ENCODE measurements around the gene CD2BP2. TPM values are rescaled to one million over a fixed set of nuclear protein-coding genes. Genes with fewer than 3 reads are reported as not detected.
"Not testable (repeated sequence)": the region's sequence is repeated elsewhere in the genome, so short reads cannot be mapped to it uniquely, and the experiment has no call there.

CD2BP2 gene
- polyA plus RNA-seq (2013, experiment 1 of 4) = 60.2 TPM
- 64.8 TPM for polyA plus RNA-seq (2013, experiment 2 of 4)
- 36.5 TPM for polyA plus RNA-seq (2013, experiment 3 of 4)
- 40.4 TPM for polyA plus RNA-seq (2013, experiment 4 of 4)

- WGBS, 2 experiments = 0% methylated on average over 45 of the region's 45 CpGs
- no peaks in the 10 kb centered on the region for H3K4me1 ChIP-seq (ENCODE audit: control insufficient read depth, insufficient read depth, low read length)
- peaks cover 32% of the 10 kb centered on the region for H3K36me3 ChIP-seq (ENCODE audit: control insufficient read depth, insufficient read depth, low read length)
These were observed at the start of gene CD2BP2 for GRCh38 chr16:30355144-30355953. Gene CD2BP2, minus strand, starts transcription at chr16:30355308. Its CDS starts 627 bp downstream, at chr16:30354681.

GRCh38 chr16:30401768-30402425 is 46.8 kb upstream of the CD2BP2 start:
- WGBS, 2 experiments = 90% methylated on average over 8 of the region's 8 CpGs
- Histone ChIP-seq H3K4me1 (ENCODE audit: control insufficient read depth, insufficient read depth, low read length) (peaks cover 27% of the 10 kb centered on the region), H3K36me3 (ENCODE audit: control insufficient read depth, insufficient read depth, low read length) (peaks cover 14% of the 10 kb centered on the region), H3K27ac (ENCODE audit: insufficient read depth, low read depth, low read length, poor library complexity, severe bottlenecking) (no peak overlapping the region), H3K9me3 (ENCODE audit: control insufficient read depth, low read length) (no peaks in the 10 kb centered on the region), H3K4me3 (ENCODE audit: insufficient read depth, low read depth, low read length) (no peak overlapping the region), H3K27me3 (ENCODE audit: control insufficient read depth, insufficient read depth, low read length, poor library complexity, severe bottlenecking) (no peaks in the 10 kb centered on the region)

More at GRCh38 chr16:30355144-30355953, at the start of gene CD2BP2:
- H3K4me3 ChIP-seq (ENCODE audit: insufficient read depth, low read depth, low read length) = peak within 1 kb of the TSS; percentile 97
- no peaks in the 10 kb centered on the region for H3K27me3 ChIP-seq (ENCODE audit: control insufficient read depth, insufficient read depth, low read length, poor library complexity, severe bottlenecking)
- peak within 1 kb of the TSS; percentile 99 for H3K27ac ChIP-seq (ENCODE audit: insufficient read depth, low read depth, low read length, poor library complexity, severe bottlenecking)
- H3K9me3 ChIP-seq (ENCODE audit: control insufficient read depth, low read length) = no peaks in the 10 kb centered on the region

GRCh38 chr16:30399435-30400186 is 44.5 kb upstream of the CD2BP2 start:
- peaks cover 33% of the 10 kb centered on the region for H3K4me1 ChIP-seq (ENCODE audit: control insufficient read depth, insufficient read depth, low read length)
- peak overlapping the region; percentile 99 for H3K27ac ChIP-seq (ENCODE audit: insufficient read depth, low read depth, low read length, poor library complexity, severe bottlenecking)
- WGBS, 2 experiments = 23 to 25% methylated on average over 12 of the region's 12 CpGs
- H3K27me3 ChIP-seq (ENCODE audit: control insufficient read depth, insufficient read depth, low read length, poor library complexity, severe bottlenecking) = no peaks in the 10 kb centered on the region
- H3K36me3 ChIP-seq (ENCODE audit: control insufficient read depth, insufficient read depth, low read length) = peaks cover 14% of the 10 kb centered on the region
- H3K4me3 ChIP-seq (ENCODE audit: insufficient read depth, low read depth, low read length) = peak overlapping the region; percentile 35
- H3K9me3 ChIP-seq (ENCODE audit: control insufficient read depth, low read length) = no peaks in the 10 kb centered on the region

- Histone ChIP-seq H3K27ac (ENCODE audit: insufficient read depth, low read depth, low read length, poor library complexity, severe bottlenecking) (peak overlapping the region; percentile 32), H3K27me3 (ENCODE audit: control insufficient read depth, insufficient read depth, low read length, poor library complexity, severe bottlenecking) (no peaks in the 10 kb centered on the region), H3K4me3 (ENCODE audit: insufficient read depth, low read depth, low read length) (peak overlapping the region; percentile 35), H3K36me3 (ENCODE audit: control insufficient read depth, insufficient read depth, low read length) (peaks cover 14% of the 10 kb centered on the region), H3K4me1 (ENCODE audit: control insufficient read depth, insufficient read depth, low read length) (peaks cover 33% of the 10 kb centered on the region), H3K9me3 (ENCODE audit: control insufficient read depth, low read length) (no peaks in the 10 kb centered on the region)
- WGBS, 2 experiments = 89% methylated on average over 23 of the region's 23 CpGs
These were observed 43.7 kb upstream of the CD2BP2 start for GRCh38 chr16:30398661-30399434.

DNA sequence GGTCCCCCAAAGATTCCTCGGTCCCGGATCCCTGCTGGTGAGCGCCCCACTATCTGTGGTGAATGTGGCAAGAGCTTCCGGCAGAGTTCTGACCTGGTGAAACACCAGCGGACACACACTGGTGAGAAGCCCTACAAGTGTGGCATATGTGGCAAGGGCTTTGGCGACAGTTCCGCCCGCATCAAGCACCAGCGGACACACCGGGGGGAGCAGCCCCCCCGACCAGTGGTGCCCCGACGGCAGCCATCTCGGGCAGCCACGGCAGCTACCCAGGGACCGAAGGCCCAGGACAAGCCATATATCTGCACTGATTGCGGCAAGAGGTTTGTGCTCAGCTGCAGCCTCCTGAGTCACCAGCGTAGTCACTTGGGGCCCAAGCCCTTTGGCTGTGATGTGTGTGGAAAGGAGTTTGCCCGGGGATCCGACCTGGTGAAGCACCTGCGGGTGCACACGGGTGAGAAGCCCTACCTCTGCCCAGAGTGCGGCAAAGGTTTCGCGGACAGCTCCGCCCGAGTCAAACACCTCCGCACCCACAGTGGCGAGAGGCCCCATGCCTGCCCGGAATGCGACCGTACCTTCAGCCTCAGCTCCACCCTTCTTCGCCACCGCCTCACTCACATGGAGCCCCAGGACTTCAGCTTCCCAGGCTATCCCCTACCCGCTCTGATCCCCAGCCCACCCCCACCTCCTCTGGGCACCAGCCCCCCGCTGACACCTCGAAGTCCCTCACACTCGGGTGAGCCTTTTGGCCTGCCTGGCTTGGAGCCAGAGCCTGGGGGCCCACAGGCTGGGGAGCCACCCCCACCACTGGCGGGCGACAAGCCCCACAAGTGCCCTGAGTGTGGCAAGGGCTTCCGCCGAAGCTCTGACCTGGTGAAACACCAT is 42.9 kb upstream of the CD2BP2 start:
- Histone ChIP-seq H3K36me3 (ENCODE audit: control insufficient read depth, insufficient read depth, low read length) (peaks cover 14% of the 10 kb centered on the region), H3K27ac (ENCODE audit: insufficient read depth, low read depth, low read length, poor library complexity, severe bottlenecking) (no peak overlapping the region), H3K4me1 (ENCODE audit: control insufficient read depth, insufficient read depth, low read length) (peaks cover 37% of the 10 kb centered on the region), H3K27me3 (ENCODE audit: control insufficient read depth, insufficient read depth, low read length, poor library complexity, severe bottlenecking) (no peaks in the 10 kb centered on the region), H3K4me3 (ENCODE audit: insufficient read depth, low read depth, low read length) (no peak overlapping the region), H3K9me3 (ENCODE audit: control insufficient read depth, low read length) (no peaks in the 10 kb centered on the region)
- WGBS, 2 experiments = 95% methylated on average over 42 of the region's 42 CpGs

GRCh38 chr16:30397056-30397455 is 41.9 kb upstream of the CD2BP2 start:
- Histone ChIP-seq H3K27me3 (ENCODE audit: control insufficient read depth, insufficient read depth, low read length, poor library complexity, severe bottlenecking) (no peaks in the 10 kb centered on the region), H3K27ac (ENCODE audit: insufficient read depth, low read depth, low read length, poor library complexity, severe bottlenecking) (no peak overlapping the region), H3K4me3 (ENCODE audit: insufficient read depth, low read depth, low read length) (no peak overlapping the region), H3K4me1 (ENCODE audit: control insufficient read depth, insufficient read depth, low read length) (peaks cover 37% of the 10 kb centered on the region), H3K9me3 (ENCODE audit: control insufficient read depth, low read length) (no peaks in the 10 kb centered on the region), H3K36me3 (ENCODE audit: control insufficient read depth, insufficient read depth, low read length) (peaks cover 14% of the 10 kb centered on the region)
- WGBS, 2 experiments = 91 to 95% methylated on average over 4 of the region's 4 CpGs

DNA sequence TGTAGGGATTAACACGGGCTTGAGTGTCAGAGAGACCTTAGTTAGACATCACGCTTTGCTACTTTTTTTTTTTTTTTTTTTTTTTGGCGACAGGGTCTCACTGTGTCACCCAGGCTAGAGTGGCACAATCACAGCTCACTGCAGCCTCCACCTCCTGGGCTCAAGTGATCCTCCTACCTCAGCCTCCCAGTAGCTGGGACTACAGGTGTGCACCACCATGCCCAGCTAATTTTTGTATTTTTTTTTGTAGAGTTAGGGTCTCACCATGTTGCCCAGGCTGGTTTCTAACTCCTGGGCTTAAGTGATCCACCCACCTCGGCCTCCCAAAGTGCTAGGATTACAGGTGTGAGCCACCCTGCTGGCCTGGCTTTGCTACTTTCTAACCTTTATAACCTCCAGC is 41.5 kb upstream of the CD2BP2 start:
- not testable (repeated sequence) for H3K9me3 ChIP-seq (ENCODE audit: control insufficient read depth, low read length); H3K27ac ChIP-seq (ENCODE audit: insufficient read depth, low read depth, low read length, poor library complexity, severe bottlenecking); H3K27me3 ChIP-seq (ENCODE audit: control insufficient read depth, insufficient read depth, low read length, poor library complexity, severe bottlenecking)
- H3K36me3 ChIP-seq (ENCODE audit: control insufficient read depth, insufficient read depth, low read length) = peaks cover 14% of the 10 kb centered on the region
- peak overlapping the region; percentile 96 for H3K4me3 ChIP-seq (ENCODE audit: insufficient read depth, low read depth, low read length)
- peaks cover 37% of the 10 kb centered on the region for H3K4me1 ChIP-seq (ENCODE audit: control insufficient read depth, insufficient read depth, low read length)
- 87 to 90% methylated on average over 4 of the region's 4 CpGs for WGBS, 2 experiments

GRCh38 chr16:30395992-30396585 is 41.0 kb upstream of the CD2BP2 start:
- peaks cover 37% of the 10 kb centered on the region for H3K4me1 ChIP-seq (ENCODE audit: control insufficient read depth, insufficient read depth, low read length)
- no peaks in the 10 kb centered on the region for H3K9me3 ChIP-seq (ENCODE audit: control insufficient read depth, low read length)
- H3K4me3 ChIP-seq (ENCODE audit: insufficient read depth, low read depth, low read length) = peak overlapping the region; percentile 96
- H3K27me3 ChIP-seq (ENCODE audit: control insufficient read depth, insufficient read depth, low read length, poor library complexity, severe bottlenecking) = no peaks in the 10 kb centered on the region
- peaks cover 14% of the 10 kb centered on the region for H3K36me3 ChIP-seq (ENCODE audit: control insufficient read depth, insufficient read depth, low read length)
- 17 to 18% methylated on average over 12 of the region's 13 CpGs for WGBS, 2 experiments
- peak overlapping the region; percentile 99 for H3K27ac ChIP-seq (ENCODE audit: insufficient read depth, low read depth, low read length, poor library complexity, severe bottlenecking)
